Ovary (tissue), 9 donors: ENCODE results near the gene IL1RAPL2. TPM values are rescaled to one million over a fixed set of nuclear protein-coding genes. Genes with fewer than 3 reads are reported as not detected.
"Not testable (repeated sequence)": the region's sequence is repeated elsewhere in the genome, so short reads cannot be mapped to it uniquely, and the experiment has no call there.

Experiments used
- DNase-seq, 5 donors: peaks; one replicate each; pipeline ENCODE4 v3.0.0-alpha.2; 2019 to 2020
- H3K27ac ChIP-seq, 2 donors: fragments of 200-600 bp; one replicate each; pipeline versions ENCODE4 v1.5.1 to v1.8.0; 2019 to 2022
- H3K27me3 ChIP-seq: fragments of 200-600 bp; one replicate; pipeline ENCODE4 v1.8.0; 2022
- H3K36me3 ChIP-seq: fragments of 200-600 bp; sonication (generic); one replicate; pipeline ENCODE4 v1.5.1; 2019
- H3K4me1 ChIP-seq: one replicate; pipeline ENCODE4 v1.8.1; 2013; ENCODE audit warnings: mild to moderate bottlenecking, moderate library complexity; ENCODE audit not compliant: insufficient read depth
- H3K4me3 ChIP-seq: fragments of 200-600 bp; sonication (generic); one replicate; pipeline ENCODE4 v1.5.1; 2017
- H3K9me3 ChIP-seq, 2 donors: fragments of 200-600 bp in 1 of 2; sonication (generic) in 1 of 2; one replicate each; pipeline versions ENCODE4 v1.5.1 to v1.8.1; 2013 to 2019; ENCODE audit warnings: mild to moderate bottlenecking in 1 of 2, moderate library complexity in 1 of 2
- CTCF ChIP-seq, 3 donors: fragments of 450-650 bp in 2 of 3; fragments of 200-600 bp in 1 of 3; IDR thresholded peaks; one replicate each; pipeline versions ENCODE4 v1.5.1 to v1.8.0; 2016 to 2022; ENCODE audit warnings: antibody characterized with exemption in 3 of 3, mild to moderate bottlenecking in 1 of 3
- EP300 ChIP-seq: sonication (generic); formaldehyde crosslinking; IDR thresholded peaks from one replicate; pipeline ENCODE4 v1.6.1; 2017; ENCODE audit warnings: antibody characterized with exemption
- POLR2A ChIP-seq: fragments of 450-650 bp; IDR thresholded peaks from one replicate; pipeline ENCODE4 v1.6.1; 2017; ENCODE audit warnings: antibody characterized with exemption, mild to moderate bottlenecking, moderate library complexity
- WGBS, 3 donors: extraction: QIAGEN DNeasy Blood & Tissue Kit in 1 of 3; methylation state at CpG; one replicate each; pipeline versions ENCODE4 v1.1.5 to v1.1.7; 2013 to 2017; 5-methylcytosine and 5-hydroxymethylcytosine counted together
- intact Hi-C, 4 donors: fragments of 100-400 bp; cut with DNase I; formaldehyde crosslinking; loops; one replicate each; pipeline versions ENCODE4 v1.11.0 to v1.15.1; 2022 to 2023
- polyA plus RNA-seq, 2 donors: library from polyadenylated mRNA; stranded (reverse); fragments of 200-250 nt in 1 of 2; fragments of 350-450 nt in 1 of 2; fragmentation: Illumina TruSeq in 1 of 2; extraction: RNeasy Lipid Tissue Mini Kit (QIAGEN cat#74804) in 1 of 2; gene quantifications; one replicate each; pipeline ENCODE4 v1.2.3, GENCODE V29; 2013 to 2014
- total RNA-seq, 7 donors: library from RNA; depleted of rRNA in 2 of 7; stranded (reverse); fragments of >200 nt in 2 of 7; fragmentation: NEBNext Ultra II Directional in 3 of 7; extraction: Animal tissue kit (Norgen Biotek cat#: 25700) in 3 of 7; gene quantifications; one replicate each; pipeline versions ENCODE4 v1.1.0 to v1.2.4, GENCODE V29; 2016 to 2023
- donor health status: DM: no; HTN: no; CAD: no; lungs with moderate emphysema.
- donor health status: DM: no; HTN: no; CAD: no.
- donor health status: Bipolar disorder and iron deficiency.
- donor health status: DM: yes; HTN: yes; CAD: no.
- donor health status: DM: no; HTN: no; CAD: no.
- donor health status: DM: yes; HTN: yes; CAD: no.

Gene IL1RAPL2
- total and polyA plus RNA-seq, 9 donors: 0.08 to 1.1 (median 0.32) TPM; not detected in 3

- no peaks in the 10 kb centered on the region for H3K4me1 ChIP-seq
- no peak overlapping the region for H3K27ac ChIP-seq
- 69 to 84% (median 70%) methylated on average over 1 of the region's 1 CpG for WGBS, 3 donors
- H3K4me3 ChIP-seq: no peak overlapping the region
- H3K27me3 ChIP-seq: no peaks in the 10 kb centered on the region
- intact Hi-C loops: no loop called here
- H3K36me3 ChIP-seq: no peaks in the 10 kb centered on the region
- TF ChIP-seq EP300 (no peak), POLR2A (no peak), CTCF (IDR thresholded peaks at IDR 0.05) (no peak)
- no peak for DNase-seq
- H3K9me3 ChIP-seq: no peaks in the 10 kb centered on the region
These were observed 311.5 kb downstream of the IL1RAPL2 start for GRCh38 chrX:104877504-104877903.

- TF ChIP-seq EP300 (no peak), CTCF (IDR thresholded peaks at IDR 0.05) (no peak), POLR2A (no peak)
- intact Hi-C loops: no loop called here
- 44 to 51% (median 49%) methylated on average over 4 of the region's 4 CpGs for WGBS, 3 donors
- no peak for DNase-seq
- H3K9me3 ChIP-seq: no peaks in the 10 kb centered on the region
- H3K36me3 ChIP-seq: no peaks in the 10 kb centered on the region
- H3K27ac ChIP-seq: no peak overlapping the region
- no peaks in the 10 kb centered on the region for H3K4me1 ChIP-seq
- no peak overlapping the region for H3K4me3 ChIP-seq
- no peaks in the 10 kb centered on the region for H3K27me3 ChIP-seq
These were observed 336.1 kb downstream of the IL1RAPL2 start for GRCh38 chrX:104902070-104902469.

- H3K27me3 ChIP-seq, H3K36me3 ChIP-seq, H3K9me3 ChIP-seq, intact Hi-C loops, DNase-seq, H3K4me1 ChIP-seq, H3K4me3 ChIP-seq, H3K27ac ChIP-seq: not testable (repeated sequence)
- 26 to 43% (median 35%) methylated on average over 10 of the region's 10 CpGs for WGBS, 3 donors
These were observed 343.7 kb downstream of the IL1RAPL2 start for GRCh38 chrX:104909694-104910093.

GRCh38 chrX:104913348-104913747 is 347.3 kb downstream of the IL1RAPL2 start:
- no peak for DNase-seq

GRCh38 chrX:104914686-104915085 is 348.7 kb downstream of the IL1RAPL2 start:
- intact Hi-C loops, DNase-seq, H3K4me3 ChIP-seq, H3K9me3 ChIP-seq, H3K27me3 ChIP-seq, H3K4me1 ChIP-seq, H3K36me3 ChIP-seq, H3K27ac ChIP-seq: not testable (repeated sequence)
- WGBS, 3 donors: 93 to 95% (median 94%) methylated on average over 5 of the region's 5 CpGs

More at GRCh38 chrX:104913348-104913747, 347.3 kb downstream of the IL1RAPL2 start:
- Histone ChIP-seq H3K27me3 (no peaks in the 10 kb centered on the region), H3K4me1 (no peaks in the 10 kb centered on the region), H3K27ac (no peak overlapping the region), H3K36me3 (no peaks in the 10 kb centered on the region), H3K9me3 (no peaks in the 10 kb centered on the region), H3K4me3 (no peak overlapping the region)
- intact Hi-C loops: no loop called here
- TF ChIP-seq CTCF (IDR thresholded peaks at IDR 0.05) (no peak), EP300 (no peak), POLR2A (no peak)

- Histone ChIP-seq H3K36me3 (no peaks in the 10 kb centered on the region), H3K27me3 (no peaks in the 10 kb centered on the region), H3K4me1 (no peaks in the 10 kb centered on the region), H3K4me3 (no peak overlapping the region), H3K27ac (no peak overlapping the region), H3K9me3 (no peaks in the 10 kb centered on the region)
- intact Hi-C loops: no loop called here
- no peak for TF ChIP-seq CTCF (IDR thresholded peaks at IDR 0.05)
- no peak for TF ChIP-seq EP300
- no peak for TF ChIP-seq POLR2A
- 53 to 64% (median 63%) methylated on average over 1 of the region's 1 CpG for WGBS, 3 donors
- no peak for DNase-seq
These were observed 352.1 kb downstream of the IL1RAPL2 start for GRCh38 chrX:104918122-104918521.
